HUES6 (cell line): Measurements from ENCODE around the gene ARPIN.
"Not testable (repeated sequence)": the region's sequence is repeated elsewhere in the genome, so short reads cannot be mapped to it uniquely, and the experiment has no call there.

ENCODE experiments used
- H3K27ac ChIP-seq: 2 replicates; pipeline ENCODE4 v1.7.0; 2013; ENCODE audit warnings: low read depth, mild to moderate bottlenecking, low read length, inconsistent platforms
- H3K27me3 ChIP-seq: 2 replicates; pipeline ENCODE4 v1.6.1; 2013; ENCODE audit warnings: low read length; ENCODE audit not compliant: control insufficient read depth, insufficient read depth
- H3K36me3 ChIP-seq: 2 replicates; pipeline ENCODE4 v1.6.1; 2013; ENCODE audit warnings: low read length; ENCODE audit not compliant: control insufficient read depth, insufficient read depth
- H3K4me1 ChIP-seq: 2 replicates; pipeline ENCODE4 v1.6.1; 2013; ENCODE audit warnings: low read length; ENCODE audit not compliant: control insufficient read depth, insufficient read depth
- H3K4me3 ChIP-seq: 2 replicates; pipeline ENCODE4 v1.5.1; 2013; ENCODE audit warnings: low read depth, low read length
- H3K9ac ChIP-seq: one replicate; pipeline ENCODE4 v1.6.1; 2013; ENCODE audit warnings: mild to moderate bottlenecking, low read length
- H3K9me3 ChIP-seq: 2 replicates; pipeline ENCODE4 v1.6.1; 2013; ENCODE audit warnings: low read depth, low read length; ENCODE audit not compliant: control insufficient read depth, insufficient read depth

The ARPIN gene

DNA sequence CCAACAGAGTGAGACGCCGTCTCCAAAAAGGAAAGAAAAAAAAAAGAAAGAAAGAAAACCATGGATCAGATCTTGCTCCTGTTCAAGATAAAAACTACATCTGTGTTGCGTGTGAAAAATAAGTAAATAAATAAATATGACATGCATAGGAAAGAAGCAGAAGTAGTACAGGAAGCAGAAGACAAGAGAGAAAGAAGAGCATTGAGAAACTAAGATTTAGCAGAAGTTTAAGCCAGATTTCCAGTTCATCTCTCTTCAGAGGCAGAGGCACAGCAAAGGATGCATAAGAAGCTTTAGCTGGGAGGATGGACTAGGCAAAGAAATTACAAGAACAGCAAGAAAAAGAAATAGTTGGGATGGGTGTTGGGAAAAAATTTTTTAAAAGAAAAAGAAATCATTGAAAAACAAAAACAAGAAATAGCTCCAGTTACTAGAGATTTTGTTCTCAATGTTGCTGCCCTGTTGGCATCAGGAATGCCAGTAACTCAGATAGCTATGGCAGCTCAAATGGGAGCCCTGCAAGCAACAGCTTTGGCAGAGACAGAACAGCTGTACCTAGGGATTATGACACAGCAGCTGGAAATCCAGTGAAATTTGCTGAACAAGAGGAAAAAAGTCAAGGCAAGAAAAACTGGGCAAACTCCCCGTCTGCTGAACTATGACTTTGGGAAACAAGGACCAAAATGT lies 36.2 kb downstream of the ARPIN start:
- no peak overlapping the region for H3K27ac ChIP-seq
- no peak overlapping the region for H3K4me3 ChIP-seq
- no peaks in the 10 kb centered on the region for H3K27me3 ChIP-seq
- H3K4me1 ChIP-seq: no peaks in the 10 kb centered on the region
- H3K9ac ChIP-seq: no peak overlapping the region
- H3K9me3 ChIP-seq: no peaks in the 10 kb centered on the region
- peaks cover 43% of the 10 kb centered on the region for H3K36me3 ChIP-seq

DNA sequence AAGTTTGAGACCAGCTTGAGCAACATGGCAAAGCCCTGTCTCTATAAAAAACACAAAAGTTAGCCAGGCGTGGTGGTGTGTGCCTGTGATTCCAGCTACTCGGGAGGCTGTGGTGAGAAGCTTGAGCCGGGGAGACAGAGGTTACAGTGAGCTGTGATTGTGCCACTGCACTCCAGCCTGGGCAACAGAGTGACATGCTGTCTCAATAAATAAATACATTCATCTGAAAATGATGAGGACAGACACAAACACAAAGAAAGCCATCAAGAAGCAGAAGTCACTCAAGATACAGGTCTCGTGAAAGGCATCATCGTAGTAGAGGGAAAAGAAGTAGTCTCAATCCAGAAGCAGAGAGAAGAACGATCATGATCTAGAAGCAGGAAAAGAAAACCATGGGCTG lies 37.0 kb downstream of the ARPIN start:
- peaks cover 48% of the 10 kb centered on the region for H3K36me3 ChIP-seq
- H3K4me1 ChIP-seq: no peaks in the 10 kb centered on the region
- no peaks in the 10 kb centered on the region; the same call in 1 of the 2 replicates for H3K9me3 ChIP-seq
- no peaks in the 10 kb centered on the region for H3K27me3 ChIP-seq
- no peak overlapping the region for H3K4me3 ChIP-seq
- H3K9ac ChIP-seq: no peak overlapping the region
- H3K27ac ChIP-seq: no peak overlapping the region

DNA sequence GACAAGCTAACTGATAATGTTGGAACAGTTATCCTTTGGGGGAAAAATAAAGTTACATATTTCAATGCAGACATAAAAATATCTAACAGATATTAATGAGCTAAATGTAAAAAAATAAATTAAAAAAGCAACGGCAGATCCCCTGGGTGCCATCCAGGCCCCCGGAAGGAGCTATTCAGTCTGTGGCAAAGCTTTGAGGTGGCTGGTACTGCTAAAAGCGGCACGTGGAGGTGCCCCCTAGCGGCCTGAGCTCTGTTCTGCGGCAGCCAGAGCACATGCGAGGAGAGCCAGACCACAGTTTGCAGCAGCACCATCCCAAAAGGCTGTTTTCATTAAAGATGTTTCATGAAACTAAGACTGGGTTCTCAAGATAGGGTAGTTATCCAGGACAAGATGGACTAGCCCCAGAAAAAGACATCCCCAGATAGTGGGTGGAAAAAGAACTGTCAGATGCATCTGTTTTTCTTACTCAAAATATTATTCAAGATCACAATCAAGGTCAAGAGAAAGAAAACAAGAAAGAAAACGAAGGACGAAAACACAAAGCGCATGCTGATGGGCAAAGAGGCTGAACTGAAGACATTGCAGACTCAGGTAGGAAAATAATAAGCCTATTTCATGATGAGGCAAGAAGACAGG lies 37.7 kb downstream of the ARPIN start:
- H3K9ac ChIP-seq: no peak overlapping the region
- H3K36me3 ChIP-seq: peaks cover 53% of the 10 kb centered on the region
- no peaks in the 10 kb centered on the region; the same call in 1 of the 2 replicates for H3K9me3 ChIP-seq
- no peak overlapping the region for H3K27ac ChIP-seq
- no peaks in the 10 kb centered on the region for H3K4me1 ChIP-seq
- H3K4me3 ChIP-seq: no peak overlapping the region
- no peaks in the 10 kb centered on the region for H3K27me3 ChIP-seq

DNA sequence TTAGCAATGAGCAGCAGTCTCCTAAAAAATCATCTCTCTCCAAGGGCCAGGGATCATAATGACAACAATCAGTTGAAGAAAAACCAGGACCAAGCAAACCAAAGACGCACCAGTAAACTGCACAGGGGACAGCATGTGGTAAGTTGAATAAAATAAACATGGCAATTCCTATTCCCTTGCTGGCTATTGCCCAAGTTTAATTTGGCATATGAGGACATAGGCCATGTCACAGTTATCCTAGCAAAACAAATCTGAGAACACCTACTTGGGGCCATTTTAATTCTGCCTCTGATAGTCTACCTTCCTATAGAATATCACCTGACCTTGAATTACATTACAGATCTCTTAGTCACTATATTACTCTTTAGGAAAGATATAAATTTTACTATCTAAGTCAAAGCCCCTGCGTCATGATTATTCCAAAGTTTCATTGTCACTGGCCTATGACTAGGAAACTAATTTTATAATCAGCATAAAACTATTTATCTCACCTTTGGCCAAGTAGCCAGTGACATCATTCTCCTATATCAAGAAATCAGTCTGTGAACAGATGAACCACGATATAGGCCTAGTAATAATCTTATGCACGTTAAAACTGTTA lies 42.0 kb downstream of the ARPIN start:
- Histone ChIP-seq H3K9ac (no peak overlapping the region), H3K27me3 (no peaks in the 10 kb centered on the region), H3K4me1 (no peaks in the 10 kb centered on the region), H3K36me3 (peaks cover 45% of the 10 kb centered on the region), H3K4me3 (no peak overlapping the region), H3K9me3 (no peaks in the 10 kb centered on the region; the same call in 1 of the 2 replicates), H3K27ac (no peak overlapping the region)

DNA sequence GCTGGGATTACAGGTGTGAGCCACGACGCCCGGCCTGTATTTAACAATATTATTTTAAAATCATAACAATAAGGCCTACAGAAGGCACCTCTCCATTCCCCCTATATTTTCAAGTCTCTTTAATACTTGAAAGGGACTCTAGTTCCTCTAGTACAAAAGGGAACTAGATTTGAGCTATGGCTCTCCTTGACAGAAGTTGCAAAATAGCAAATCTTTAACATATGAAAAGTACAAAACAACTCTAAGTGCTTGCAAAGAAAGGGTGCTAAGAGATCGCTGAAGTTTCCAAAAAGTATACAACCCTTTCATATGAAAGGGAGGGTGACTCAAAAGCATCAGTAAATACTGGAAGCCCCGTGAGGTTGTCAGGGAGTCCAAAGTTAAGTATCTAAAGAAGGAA lies 42.7 kb downstream of the ARPIN start:
- no peaks in the 10 kb centered on the region for H3K4me1 ChIP-seq
- no peak overlapping the region for H3K9ac ChIP-seq
- H3K36me3 ChIP-seq: peaks cover 46% of the 10 kb centered on the region
- no peak overlapping the region for H3K4me3 ChIP-seq
- H3K27me3 ChIP-seq: no peaks in the 10 kb centered on the region
- H3K9me3 ChIP-seq: no peaks in the 10 kb centered on the region; the same call in 1 of the 2 replicates
- no peak overlapping the region for H3K27ac ChIP-seq

DNA sequence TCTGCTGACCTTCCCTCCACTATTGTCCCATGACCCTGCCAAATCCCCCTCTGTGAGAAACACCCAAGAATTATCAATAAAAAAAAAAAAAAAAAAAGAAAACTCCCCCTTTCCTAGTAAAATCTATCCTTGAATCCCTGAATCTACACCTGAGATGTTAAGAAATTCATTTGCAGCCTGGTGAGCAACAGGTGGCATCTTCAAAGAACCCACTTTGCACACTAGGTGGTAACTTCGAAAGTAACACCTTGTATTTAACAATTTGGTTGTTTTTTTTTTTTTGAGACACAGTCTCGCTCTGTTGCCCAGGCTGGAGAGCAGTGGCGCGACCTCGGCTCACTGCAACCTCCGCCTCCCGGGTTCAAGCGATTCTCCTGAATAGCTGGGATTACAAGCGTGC lies 43.3 kb downstream of the ARPIN start:
- not testable (repeated sequence) for H3K9me3 ChIP-seq, H3K4me3 ChIP-seq, H3K27me3 ChIP-seq, H3K27ac ChIP-seq, H3K9ac ChIP-seq, H3K4me1 ChIP-seq
- peaks cover 50% of the 10 kb centered on the region for H3K36me3 ChIP-seq

DNA sequence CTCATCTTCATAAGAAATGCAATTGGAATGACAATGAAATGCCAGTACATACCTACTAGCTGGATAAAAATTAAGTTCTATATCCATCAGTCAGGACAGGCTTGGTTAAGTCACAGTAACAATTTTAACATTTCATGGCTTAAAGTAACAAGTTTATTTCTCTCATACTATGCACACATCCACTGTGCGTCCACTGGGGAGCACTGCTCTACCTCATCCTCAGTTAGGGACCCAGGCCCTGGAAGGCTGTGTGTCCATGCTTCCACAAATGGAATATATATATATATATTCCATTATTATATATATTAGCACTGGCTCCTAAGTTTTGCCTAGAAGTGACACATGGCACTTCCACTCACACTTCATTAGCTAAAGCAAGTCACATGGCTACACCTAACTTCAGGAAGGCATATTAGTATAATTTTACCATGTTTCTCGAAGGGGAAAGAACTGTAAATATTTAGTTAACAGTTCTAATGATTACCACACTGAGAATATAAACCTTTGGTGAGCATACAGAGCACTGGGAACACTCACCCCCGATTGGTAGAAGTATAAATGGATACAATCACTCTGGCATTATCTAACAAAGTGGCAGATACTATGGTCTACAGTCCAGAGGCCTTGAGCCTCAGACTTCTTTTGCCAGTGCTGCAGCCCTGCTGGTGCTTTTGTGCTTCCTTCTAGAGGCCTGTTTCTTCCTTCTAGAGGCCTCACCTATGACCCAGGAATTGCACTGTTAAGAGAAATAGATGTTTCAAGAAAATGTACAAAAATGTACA lies 47.6 kb downstream of the ARPIN start:
- Histone ChIP-seq H3K4me3 (no peak overlapping the region), H3K9ac (no peak overlapping the region), H3K4me1 (no peaks in the 10 kb centered on the region), H3K27me3 (no peaks in the 10 kb centered on the region), H3K36me3 (peaks cover 58% of the 10 kb centered on the region), H3K27ac (no peak overlapping the region), H3K9me3 (no peaks in the 10 kb centered on the region)

DNA sequence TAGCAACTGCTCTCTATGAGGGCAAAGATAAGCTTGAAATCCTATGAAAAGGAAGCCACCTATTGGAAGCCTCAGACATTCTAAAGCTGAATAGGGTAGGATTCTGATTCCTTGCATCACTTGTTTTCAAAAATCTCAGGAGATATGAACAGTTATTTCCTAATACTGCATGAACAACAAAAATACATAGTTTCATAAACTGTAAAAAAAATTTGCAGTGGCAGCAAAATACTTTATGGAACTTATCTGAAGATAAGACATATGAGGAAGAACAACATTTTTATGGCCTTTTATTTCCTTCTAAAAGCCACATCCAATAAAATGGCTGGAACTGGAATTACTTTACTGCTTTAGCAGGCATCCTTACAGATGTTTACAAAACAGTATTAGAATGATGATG lies 48.8 kb downstream of the ARPIN start:
- no peak overlapping the region for H3K9ac ChIP-seq
- H3K27me3 ChIP-seq: no peaks in the 10 kb centered on the region
- no peaks in the 10 kb centered on the region for H3K4me1 ChIP-seq
- no peaks in the 10 kb centered on the region for H3K9me3 ChIP-seq
- peaks cover 53% of the 10 kb centered on the region for H3K36me3 ChIP-seq
- H3K4me3 ChIP-seq: no peak overlapping the region
- no peak overlapping the region for H3K27ac ChIP-seq

GRCh38 chr15:89860891-89861290 lies 51.9 kb downstream of the ARPIN start:
- H3K27ac ChIP-seq: no peak overlapping the region
- H3K9ac ChIP-seq: no peak overlapping the region
- H3K9me3 ChIP-seq: 0 out of 2 replicates have a peak, but pooled peaks cover 2% of the 10 kb centered on the region
- no peaks in the 10 kb centered on the region for H3K4me1 ChIP-seq
- H3K27me3 ChIP-seq: no peaks in the 10 kb centered on the region
- no peak overlapping the region for H3K4me3 ChIP-seq
- H3K36me3 ChIP-seq: peaks cover 71% of the 10 kb centered on the region

- Histone ChIP-seq H3K27ac (no peak overlapping the region), H3K4me1 (no peaks in the 10 kb centered on the region), H3K27me3 (no peaks in the 10 kb centered on the region), H3K36me3 (peaks cover 66% of the 10 kb centered on the region), H3K9me3 (0 out of 2 replicates have a peak, but pooled peaks cover 2% of the 10 kb centered on the region), H3K4me3 (no peak overlapping the region), H3K9ac (no peak overlapping the region)
Measured at GRCh38 chr15:89860431-89860830, 52.3 kb downstream of the ARPIN start.
